ENCODE measurements around the gene UBR3.
"Not testable (repeated sequence)": the region's sequence is repeated elsewhere in the genome, so short reads cannot be mapped to it uniquely, and the experiment has no call there.

The UBR3 gene

GRCh38 chr2:169827272-169828140, at the start of gene UBR3:
Gene UBR3, plus strand, starts transcription at chr2:169827454. Its CDS starts 54 bp downstream, at chr2:169827508.
- DNase-seq (ENCODE audit: low read depth in 2 of 2) = peak; percentile 81 to 83

GRCh38 chr2:169778446-169778845, 48.8 kb upstream of the UBR3 start:
- DNase-seq (ENCODE audit: low read depth in 2 of 2) = no peak

GRCh38 chr2:169781249-169782013, 45.8 kb upstream of the UBR3 start:
- DNase-seq (ENCODE audit: low read depth in 2 of 2) = no peak

- DNase-seq (ENCODE audit: low read depth in 2 of 2) = no peak
Measured at GRCh38 chr2:169782513-169782912, 44.7 kb upstream of the UBR3 start.

GRCh38 chr2:169790581-169790980, 36.7 kb upstream of the UBR3 start:
- DNase-seq (ENCODE audit: low read depth in 2 of 2) = no peak

GRCh38 chr2:169795181-169795580, 32.1 kb upstream of the UBR3 start:
- DNase-seq (ENCODE audit: low read depth in 2 of 2) = no peak

- DNase-seq (ENCODE audit: low read depth in 2 of 2) = no peak
Measured at GRCh38 chr2:169796441-169796840, 30.8 kb upstream of the UBR3 start.

GRCh38 chr2:169797601-169798000, 29.7 kb upstream of the UBR3 start:
- DNase-seq (ENCODE audit: low read depth in 2 of 2) = no peak

GRCh38 chr2:169798397-169798717, 28.9 kb upstream of the UBR3 start:
- no peak for DNase-seq (ENCODE audit: low read depth in 2 of 2)

- DNase-seq (ENCODE audit: low read depth in 2 of 2) = peak; percentile 75 to 76
Measured at GRCh38 chr2:169798718-169799592, 28.3 kb upstream of the UBR3 start, which contains the start of gene SSB. Gene SSB, plus strand, starts transcription at chr2:169798871. Its CDS starts 2,090 bp downstream, at chr2:169800961.

GRCh38 chr2:169803480-169803879, 23.8 kb upstream of the UBR3 start:
- no peak for DNase-seq (ENCODE audit: low read depth in 2 of 2)

GRCh38 chr2:169806586-169806985, 20.7 kb upstream of the UBR3 start:
- no peak for DNase-seq (ENCODE audit: low read depth in 2 of 2)

GRCh38 chr2:169808221-169808620, 19.0 kb upstream of the UBR3 start:
- no peak for DNase-seq (ENCODE audit: low read depth in 2 of 2)

GRCh38 chr2:169815849-169816248, 11.4 kb upstream of the UBR3 start:
- peak; percentile 62 to 68 for DNase-seq (ENCODE audit: low read depth in 2 of 2)

- DNase-seq (ENCODE audit: low read depth in 2 of 2) = not testable (repeated sequence)
Measured at GRCh38 chr2:169816961-169817360, 10.3 kb upstream of the UBR3 start.

GRCh38 chr2:169817369-169817768, 9.9 kb upstream of the UBR3 start:
- not testable (repeated sequence) for DNase-seq (ENCODE audit: low read depth in 2 of 2)

GRCh38 chr2:169818241-169818640, 9.0 kb upstream of the UBR3 start:
- DNase-seq (ENCODE audit: low read depth in 2 of 2) = no peak

- DNase-seq (ENCODE audit: low read depth in 2 of 2) = no peak
Measured at GRCh38 chr2:169819106-169819505, 8.1 kb upstream of the UBR3 start.

GRCh38 chr2:169820101-169820500, 7.2 kb upstream of the UBR3 start:
- DNase-seq (ENCODE audit: low read depth in 2 of 2) = not testable (repeated sequence)

GRCh38 chr2:169822036-169822435, 5.2 kb upstream of the UBR3 start:
- no peak for DNase-seq (ENCODE audit: low read depth in 2 of 2)

GRCh38 chr2:169822785-169823392, 4.4 kb upstream of the UBR3 start:
- no peak for DNase-seq (ENCODE audit: low read depth in 2 of 2)
